Thoracic aorta (tissue), 2 donors: ENCODE data around the gene INPPL1. TPM values are rescaled to one million over a fixed set of nuclear protein-coding genes. Genes with fewer than 3 reads are reported as not detected.

Experiments
- ATAC-seq: fragments of 150-250 bp; one replicate; pipeline ENCODE4 v1.8.0; 2017; ENCODE audit warnings: low read depth; ENCODE audit not compliant: insufficient number of reproducible peaks, low FRiP score
- DNase-seq: peaks from one replicate; pipeline ENCODE4 v3.0.0-alpha.2; 2020; ENCODE audit warnings: low spot score
- H3K27ac ChIP-seq, 2 donors: fragments of 200-600 bp; sonication (generic); 1 replicate in 1 of 2; 2 replicates in 1 of 2; pipeline ENCODE4 v1.5.1; 2016; ENCODE audit warnings: mild to moderate bottlenecking in 2 of 2, moderate library complexity in 2 of 2
- H3K27me3 ChIP-seq: fragments of 200-600 bp; sonication (generic); replicated peaks from 2 replicates; pipeline ENCODE4 v1.6.0; 2016; ENCODE audit warnings: mild to moderate bottlenecking; ENCODE audit not compliant: insufficient read depth
- H3K36me3 ChIP-seq: fragments of 200-600 bp; sonication (generic); one replicate; pipeline ENCODE4 v1.5.1; 2016
- H3K4me1 ChIP-seq, 2 donors: fragments of 200-600 bp; sonication (generic); 1 replicate in 1 of 2; 2 replicates in 1 of 2; pipeline versions ENCODE4 v1.5.1 to v1.6.0; 2016; ENCODE audit warnings: low read depth in 2 of 2, mild to moderate bottlenecking in 1 of 2; ENCODE audit not compliant: control insufficient read depth in 1 of 2
- H3K4me3 ChIP-seq: fragments of 200-600 bp; sonication (generic); 2 replicates; pipeline ENCODE4 v1.5.1; 2016; ENCODE audit warnings: mild to moderate bottlenecking
- H3K9me3 ChIP-seq: fragments of 200-600 bp; sonication (generic); 2 replicates; pipeline ENCODE4 v1.5.1; 2016
- total RNA-seq, 2 donors: library from RNA; depleted of rRNA; stranded (reverse); fragments of >200 nt; gene quantifications; one replicate each; pipeline versions ENCODE4 v1.1.0 to v1.2.3, GENCODE V29; 2016
- TF ChIP-seq, protein P1 (sequence below): fragments of 200-600 bp; sonication (generic); IDR thresholded peaks from one replicate; pipeline ENCODE4 v1.5.1; 2019; ENCODE audit warnings: antibody characterized with exemption

INPPL1 gene
- total RNA-seq, 2 donors from 2014 or later, result 108 to 113 TPM

DNA sequence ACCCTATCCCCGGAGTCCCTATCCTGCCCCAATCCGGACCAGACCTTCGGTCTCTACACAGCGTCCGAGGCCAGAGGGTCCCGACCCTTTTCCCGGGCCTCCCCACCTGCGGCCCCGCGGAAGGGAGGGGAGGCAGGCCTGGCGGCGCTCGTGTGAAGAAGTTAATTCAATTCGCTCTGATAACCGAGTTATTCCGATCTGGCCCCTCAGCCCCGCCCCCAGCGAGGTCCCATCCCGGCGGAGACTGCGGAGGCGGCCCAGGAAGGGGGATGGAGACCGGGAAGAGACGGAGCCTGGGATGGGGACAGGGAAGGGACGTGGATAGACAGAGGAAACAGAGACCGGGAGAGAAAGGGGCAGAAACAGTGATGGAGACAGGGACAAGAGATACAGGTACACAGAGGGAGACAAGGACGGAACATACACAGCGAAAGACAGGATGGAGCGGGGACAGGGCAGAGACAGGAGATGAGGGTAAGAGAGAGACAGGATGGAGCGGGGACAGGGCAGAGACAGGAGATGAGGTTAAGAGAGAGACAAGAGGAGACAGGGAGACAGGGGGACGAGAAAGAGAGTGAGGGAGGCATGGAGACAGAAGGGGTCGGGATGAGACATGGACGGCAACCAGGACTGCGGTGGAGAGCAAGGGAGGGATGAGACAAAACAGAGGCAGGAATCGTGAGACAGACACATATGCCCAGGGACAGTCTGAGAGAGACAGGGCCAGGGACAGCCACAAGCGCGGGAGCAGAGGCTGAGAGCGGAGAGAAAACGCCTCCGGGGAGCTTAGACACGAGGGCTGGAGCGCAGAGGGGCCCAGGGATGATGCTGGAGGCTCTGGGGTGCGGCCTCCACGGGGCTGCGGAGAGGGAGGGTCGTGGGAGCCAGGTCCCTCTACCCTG is 20.0 kb downstream of the INPPL1 start:
- Histone ChIP-seq H3K27ac (no peak overlapping the region), H3K36me3 (no peaks in the 10 kb centered on the region), H3K4me1 (peaks cover 12 to 28% of the 10 kb centered on the region in 2 donors), H3K27me3 (peaks cover 11% of the 10 kb centered on the region), H3K9me3 (no peaks in the 10 kb centered on the region), H3K4me3 (peak overlapping the region; percentile 35)
- no peak for ATAC-seq
- DNase-seq, result no peak
- TF ChIP-seq, protein P1, sequence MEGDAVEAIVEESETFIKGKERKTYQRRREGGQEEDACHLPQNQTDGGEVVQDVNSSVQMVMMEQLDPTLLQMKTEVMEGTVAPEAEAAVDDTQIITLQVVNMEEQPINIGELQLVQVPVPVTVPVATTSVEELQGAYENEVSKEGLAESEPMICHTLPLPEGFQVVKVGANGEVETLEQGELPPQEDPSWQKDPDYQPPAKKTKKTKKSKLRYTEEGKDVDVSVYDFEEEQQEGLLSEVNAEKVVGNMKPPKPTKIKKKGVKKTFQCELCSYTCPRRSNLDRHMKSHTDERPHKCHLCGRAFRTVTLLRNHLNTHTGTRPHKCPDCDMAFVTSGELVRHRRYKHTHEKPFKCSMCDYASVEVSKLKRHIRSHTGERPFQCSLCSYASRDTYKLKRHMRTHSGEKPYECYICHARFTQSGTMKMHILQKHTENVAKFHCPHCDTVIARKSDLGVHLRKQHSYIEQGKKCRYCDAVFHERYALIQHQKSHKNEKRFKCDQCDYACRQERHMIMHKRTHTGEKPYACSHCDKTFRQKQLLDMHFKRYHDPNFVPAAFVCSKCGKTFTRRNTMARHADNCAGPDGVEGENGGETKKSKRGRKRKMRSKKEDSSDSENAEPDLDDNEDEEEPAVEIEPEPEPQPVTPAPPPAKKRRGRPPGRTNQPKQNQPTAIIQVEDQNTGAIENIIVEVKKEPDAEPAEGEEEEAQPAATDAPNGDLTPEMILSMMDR, result no peak

DNA sequence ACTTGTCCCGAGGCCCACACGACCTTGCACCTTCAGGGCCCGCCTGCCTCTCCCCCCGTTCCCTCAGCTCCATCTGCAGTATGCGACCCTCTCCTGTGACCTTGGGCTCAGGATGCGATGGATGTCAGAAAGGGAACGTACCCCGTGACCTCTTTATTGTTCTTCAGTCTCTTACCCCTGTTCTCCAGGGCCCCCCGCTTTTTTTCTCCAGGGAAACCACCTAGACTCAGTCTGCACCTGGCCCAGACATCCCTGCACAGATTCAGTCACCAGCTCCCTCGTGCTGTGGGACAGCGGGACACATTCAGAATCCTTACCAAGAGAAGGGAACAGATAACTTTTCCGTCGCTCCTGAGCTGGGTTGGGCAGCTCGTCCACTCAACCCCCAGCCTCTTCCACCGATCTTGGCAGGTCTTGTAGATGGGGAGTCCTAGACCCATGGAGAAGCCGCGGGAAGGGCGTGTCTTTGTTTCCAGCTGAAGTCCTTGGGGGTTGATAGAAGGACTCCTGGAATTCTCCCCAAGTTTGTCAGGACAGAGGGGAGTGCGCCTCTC is 20.8 kb downstream of the INPPL1 start:
- DNase-seq (no peak), ATAC-seq (no peak)
- H3K9me3 ChIP-seq, result no peaks in the 10 kb centered on the region
- H3K27me3 ChIP-seq, result peaks cover 11% of the 10 kb centered on the region
- peak overlapping the region in 1 of 2 donors; percentile 3 for H3K27ac ChIP-seq
- TF ChIP-seq, protein P1, result no peak
- no peaks in the 10 kb centered on the region for H3K36me3 ChIP-seq
- peaks cover 8 to 23% of the 10 kb centered on the region in 2 donors for H3K4me1 ChIP-seq
- no peak overlapping the region for H3K4me3 ChIP-seq

DNA sequence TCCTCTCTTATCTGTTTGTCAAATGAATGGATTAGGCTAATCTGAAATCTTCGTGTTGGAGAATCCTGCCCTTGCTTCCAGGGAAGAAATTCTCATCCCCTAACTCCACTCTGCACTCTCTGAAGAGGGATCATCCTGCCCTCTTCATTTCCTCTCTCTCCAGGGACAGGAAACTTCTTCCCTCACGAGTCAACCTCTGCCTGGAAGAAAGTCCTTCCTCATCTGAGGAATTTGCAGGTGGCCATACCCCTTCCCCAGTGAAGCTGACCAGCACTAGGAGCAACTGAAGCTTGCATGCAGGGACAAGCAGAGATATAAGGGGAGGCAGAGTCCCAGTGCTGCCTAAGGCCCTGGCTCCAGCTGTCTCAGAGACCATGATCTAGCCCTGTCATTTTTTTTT is 23.0 kb downstream of the INPPL1 start:
- Histone ChIP-seq H3K4me1 (peaks cover 4 to 15% of the 10 kb centered on the region in 2 donors), H3K27me3 (peaks cover 11% of the 10 kb centered on the region), H3K9me3 (no peaks in the 10 kb centered on the region), H3K36me3 (no peaks in the 10 kb centered on the region), H3K4me3 (no peak overlapping the region), H3K27ac (no peak overlapping the region)
- no peak for ATAC-seq
- DNase-seq, result no peak
- TF ChIP-seq, protein P1, result no peak

DNA sequence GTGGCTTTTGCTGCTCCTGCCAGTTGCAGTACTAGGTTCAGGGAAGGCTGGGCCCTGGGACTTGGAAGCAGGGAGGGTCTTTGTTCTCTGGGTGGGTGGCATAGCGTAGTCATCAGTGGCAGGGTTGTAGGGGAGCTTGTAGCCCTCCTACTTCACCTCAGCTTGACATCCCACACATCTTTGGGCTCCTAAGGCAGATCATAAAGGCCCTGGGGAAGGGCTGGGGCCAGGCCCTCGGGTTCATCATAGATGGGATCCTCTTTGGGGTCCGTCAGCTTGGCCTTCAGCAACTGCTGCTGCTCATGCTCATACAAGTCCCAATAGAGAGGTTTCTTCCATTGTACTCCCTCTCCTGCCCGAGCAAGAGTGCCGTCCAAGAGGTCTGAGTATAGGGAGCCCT is 25.4 kb downstream of the INPPL1 start:
- no peak for ATAC-seq
- Histone ChIP-seq H3K9me3 (no peaks in the 10 kb centered on the region), H3K27me3 (peaks cover 11% of the 10 kb centered on the region), H3K36me3 (no peaks in the 10 kb centered on the region), H3K4me1 (peaks cover 0 to under 1% of the 10 kb centered on the region in 2 donors), H3K27ac (no peak overlapping the region), H3K4me3 (no peak overlapping the region)
- TF ChIP-seq, protein P1, result no peak
- no peak for DNase-seq

DNA sequence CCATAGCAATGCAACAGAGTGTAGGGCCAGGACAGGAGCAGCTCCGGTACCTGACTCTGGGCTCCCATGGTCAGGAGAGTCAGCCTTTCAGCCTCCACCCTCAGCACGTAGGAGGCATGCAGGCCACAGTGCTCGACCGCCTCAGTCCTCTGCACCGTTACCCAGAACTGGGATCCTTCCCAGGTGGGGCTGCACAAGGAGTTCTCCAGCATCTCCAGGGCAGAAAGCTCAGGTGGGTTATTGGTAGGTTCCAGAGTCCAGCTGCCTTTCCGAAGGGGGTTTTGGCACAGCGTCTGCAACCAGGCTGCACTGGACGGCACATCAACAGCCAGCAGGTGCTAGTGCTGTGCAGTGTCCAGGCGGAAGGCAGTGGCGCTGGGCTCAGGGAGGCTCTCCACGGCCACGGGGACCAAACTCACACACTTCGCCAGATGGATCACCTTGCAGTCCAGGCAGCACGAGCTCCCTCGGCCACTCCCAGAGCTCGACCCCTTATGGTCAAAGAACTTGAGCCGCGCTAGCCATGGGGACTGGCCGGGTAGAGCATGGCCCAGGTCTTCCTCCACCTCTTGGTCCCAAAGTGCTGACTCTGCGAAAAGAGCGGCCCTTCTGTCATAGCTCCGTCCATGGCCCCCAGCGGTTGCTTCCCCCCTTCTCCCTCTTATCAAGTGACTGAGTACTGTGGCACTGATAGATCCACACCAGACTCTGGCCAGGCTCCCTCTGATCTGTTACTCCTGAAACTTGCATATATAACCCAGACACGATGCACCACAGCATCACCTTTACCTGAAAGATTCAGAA is 26.3 kb downstream of the INPPL1 start:
- Histone ChIP-seq H3K36me3 (no peaks in the 10 kb centered on the region), H3K4me3 (no peak overlapping the region), H3K27me3 (peaks cover 7% of the 10 kb centered on the region), H3K4me1 (no peaks in the 10 kb centered on the region), H3K9me3 (no peaks in the 10 kb centered on the region), H3K27ac (no peak overlapping the region)
- TF ChIP-seq, protein P1, result no peak
- DNase-seq (no peak), ATAC-seq (no peak)
